H9 (cell line): Measurements from ENCODE around the gene KRT1. TPM values are rescaled to one million over a fixed set of nuclear protein-coding genes. Genes with fewer than 3 reads are reported as not detected.
A peak's percentile ranks its signal among the peaks of the same experiment; 100 is the strongest.

Experiments
- DNase-seq: peaks from one replicate; pipeline ENCODE4 v3.0.0-alpha.2; 2017
- H2AFZ ChIP-seq: one replicate; pipeline ENCODE4 v1.6.1; 2013; ENCODE audit warnings: mild to moderate bottlenecking, low read length, control low read depth, moderate library complexity
- H2AK5ac ChIP-seq: 2 replicates; pipeline ENCODE4 v1.6.1; 2013; ENCODE audit warnings: low read length, control low read depth, mixed read lengths; ENCODE audit not compliant: insufficient read length
- H2BK120ac ChIP-seq: one replicate; pipeline ENCODE4 v1.6.1; 2013; ENCODE audit warnings: low read depth, mild to moderate bottlenecking, low read length, control low read depth, inconsistent platforms; ENCODE audit not compliant: poor library complexity, severe bottlenecking
- H2BK12ac ChIP-seq: 2 replicates; pipeline ENCODE4 v1.6.1; 2013; ENCODE audit warnings: low read length, control low read depth, mixed read lengths, low read depth; ENCODE audit not compliant: insufficient read length
- H2BK15ac ChIP-seq: 2 replicates; pipeline ENCODE4 v1.6.1; 2013; ENCODE audit warnings: low read depth, low read length, control low read depth
- H2BK20ac ChIP-seq: one replicate; pipeline ENCODE4 v1.6.1; 2013; ENCODE audit warnings: low read depth, mild to moderate bottlenecking, low read length, control low read depth, inconsistent platforms; ENCODE audit not compliant: poor library complexity, severe bottlenecking
- H2BK5ac ChIP-seq: 2 replicates; pipeline ENCODE4 v1.6.1; 2013; ENCODE audit warnings: low read length, control low read depth, mixed read lengths; ENCODE audit not compliant: insufficient read length
- H3K14ac ChIP-seq: 2 replicates; pipeline ENCODE4 v1.6.1; 2013; ENCODE audit warnings: low read length, control low read depth; ENCODE audit not compliant: insufficient read depth
- H3K18ac ChIP-seq: 2 replicates; pipeline ENCODE4 v1.6.1; 2013; ENCODE audit warnings: low read depth, mild to moderate bottlenecking, mixed read lengths, low read length, control low read depth; ENCODE audit not compliant: insufficient read length
- H3K23ac ChIP-seq: 2 replicates; pipeline ENCODE4 v1.6.1; 2013; ENCODE audit warnings: low read length, control low read depth, mixed read lengths, low read depth; ENCODE audit not compliant: insufficient read length
- H3K23me2 ChIP-seq: 2 replicates; pipeline ENCODE4 v1.6.1; 2013; ENCODE audit warnings: low read depth, mild to moderate bottlenecking, mixed read lengths, low read length, control low read depth; ENCODE audit not compliant: insufficient read length, poor library complexity, severe bottlenecking
- H3K27ac ChIP-seq: 2 replicates; pipeline ENCODE4 v1.5.1; 2013; ENCODE audit warnings: low read length, control low read depth, mixed read lengths, low read depth; ENCODE audit not compliant: insufficient read length
- H3K27me3 ChIP-seq: 2 replicates; pipeline ENCODE4 v1.6.1; 2013; ENCODE audit warnings: low read length, control low read depth, inconsistent platforms; ENCODE audit not compliant: insufficient read depth
- H3K4ac ChIP-seq: 2 replicates; pipeline ENCODE4 v1.6.1; 2013; ENCODE audit warnings: low read depth, mild to moderate bottlenecking, control low read depth, inconsistent platforms, low read length, moderate library complexity
- H3K4me1 ChIP-seq: 2 replicates; pipeline ENCODE4 v1.6.1; 2013; ENCODE audit warnings: low read length, control low read depth, inconsistent platforms; ENCODE audit not compliant: insufficient read depth
- H3K4me2 ChIP-seq: 2 replicates; pipeline ENCODE4 v1.6.1; 2013; ENCODE audit warnings: low read length, control low read depth, mixed read lengths; ENCODE audit not compliant: insufficient read length, insufficient read depth
- H3K56ac ChIP-seq: 2 replicates; pipeline ENCODE4 v1.6.1; 2013; ENCODE audit warnings: low read depth, mild to moderate bottlenecking, mixed read lengths, low read length, control low read depth; ENCODE audit not compliant: insufficient read length
- H3K79me1 ChIP-seq: 2 replicates; pipeline ENCODE4 v1.6.1; 2013; ENCODE audit warnings: low read depth, mild to moderate bottlenecking, moderate library complexity, low read length, control low read depth, inconsistent platforms; ENCODE audit not compliant: insufficient read depth, poor library complexity, severe bottlenecking
- H3K79me2 ChIP-seq: 2 replicates; pipeline ENCODE4 v1.6.1; 2013; ENCODE audit warnings: low read length, control low read depth, inconsistent platforms; ENCODE audit not compliant: insufficient read depth
- H3K9ac ChIP-seq: 2 replicates; pipeline ENCODE4 v1.6.1; 2013; ENCODE audit warnings: low read length, control low read depth, mixed read lengths; ENCODE audit not compliant: insufficient read length; ENCODE audit errors: extremely low read depth
- H3K9me3 ChIP-seq: one replicate; pipeline ENCODE4 v1.6.1; 2013; ENCODE audit warnings: low read depth, low read length, inconsistent platforms; ENCODE audit not compliant: control insufficient read depth
- H3T11ph ChIP-seq: one replicate; pipeline ENCODE4 v1.6.1; 2013; ENCODE audit warnings: mild to moderate bottlenecking, low read length, control low read depth, inconsistent platforms
- H4K20me1 ChIP-seq: one replicate; pipeline ENCODE4 v1.6.1; 2013; ENCODE audit not compliant: control insufficient read depth, insufficient read length, insufficient read depth
- H4K5ac ChIP-seq: 2 replicates; pipeline ENCODE4 v1.6.1; 2013; ENCODE audit warnings: low read depth, mild to moderate bottlenecking, mixed read lengths, low read length, control low read depth; ENCODE audit not compliant: insufficient read length
- H4K8ac ChIP-seq: replicated peaks from 2 replicates; pipeline ENCODE4 v1.6.1; 2013; ENCODE audit warnings: low read length, control low read depth, mixed read lengths, low read depth; ENCODE audit not compliant: insufficient read length
- H4K91ac ChIP-seq: 2 replicates; pipeline ENCODE4 v1.6.1; 2013; ENCODE audit warnings: low read depth, mild to moderate bottlenecking, moderate library complexity, mixed read lengths, low read length, control low read depth; ENCODE audit not compliant: insufficient read length
- H3K27ac Mint-ChIP-seq, 3 experiments: 2 replicates in 2 of 3; 3 replicates in 1 of 3; pipeline ENCODE4 v1.8.0; 2020 to 2021; ENCODE audit warnings: mixed read lengths in 3 of 3, mild to moderate bottlenecking in 1 of 3, moderate library complexity in 1 of 3
- H3K27me3 Mint-ChIP-seq: 2 replicates; pipeline ENCODE4 v1.8.0; 2021; ENCODE audit warnings: low read depth, mild to moderate bottlenecking, moderate library complexity, mixed read lengths
- H3K36me3 Mint-ChIP-seq, 3 experiments: 2 replicates in 2 of 3; 3 replicates in 1 of 3; pipeline ENCODE4 v1.8.0; 2020 to 2021; ENCODE audit warnings: low read depth in 3 of 3, mixed read lengths in 3 of 3; ENCODE audit not compliant: insufficient read depth in 1 of 3
- H3K4me1 Mint-ChIP-seq, 2 experiments: 2 replicates each; pipeline ENCODE4 v1.8.0; 2020; ENCODE audit warnings: mixed read lengths in 2 of 2
- H3K4me3 Mint-ChIP-seq, 2 experiments: 2 replicates in 1 of 2; 3 replicates in 1 of 2; pipeline ENCODE4 v1.8.0; 2020 to 2021; ENCODE audit warnings: mild to moderate bottlenecking in 2 of 2, mixed read lengths in 2 of 2, moderate library complexity in 1 of 2
- H3K9me3 Mint-ChIP-seq, 2 experiments: 2 replicates in 1 of 2; 3 replicates in 1 of 2; pipeline ENCODE4 v1.8.0; 2020; ENCODE audit warnings: mild to moderate bottlenecking in 2 of 2, mixed read lengths in 2 of 2, moderate library complexity in 1 of 2
- CTCF ChIP-seq: fragments of 200-600 bp; sonication (generic); conservative IDR thresholded peaks from 3 replicates; pipeline ENCODE4 v1.8.0; 2021; ENCODE audit warnings: antibody characterized with exemption, mild to moderate bottlenecking
- WGBS: extraction: QIAGEN DNeasy Blood & Tissue Kit; methylation state at CpG from one replicate; pipeline ENCODE4 v1.1.7; 2013; ENCODE audit warnings: missing lambda C conversion rate, low lambda C conversion rate, mixed read lengths; ENCODE audit not compliant: insufficient read length; ENCODE audit errors: extremely low coverage; 5-methylcytosine and 5-hydroxymethylcytosine counted together
- total RNA-seq: library from RNA; stranded (reverse); gene quantifications from 2 replicates; pipeline ENCODE4 v1.2.1, GENCODE V29; 2021

The KRT1 gene
- total RNA-seq, 1 experiment from 2014 or later = not detected

- WGBS = no CpG with 5 or more reads among the region's 4 CpGs
- no peaks in the 10 kb centered on the region for H3K4me1 ChIP-seq
- H3K23ac ChIP-seq = no peak overlapping the region
- H4K8ac ChIP-seq = no peak overlapping the region
- H3K79me1 ChIP-seq = no peaks in the 10 kb centered on the region
- DNase-seq = peak; percentile 9
- H3K23me2 ChIP-seq = no peaks in the 10 kb centered on the region
- no peak overlapping the region for H2BK12ac ChIP-seq
- no peak overlapping the region for H2AFZ ChIP-seq
- peak overlapping the region; percentile 36 for H4K5ac ChIP-seq
- H3K56ac ChIP-seq = no peak overlapping the region
- no peaks in the 10 kb centered on the region for H3K9me3 Mint-ChIP-seq
- H3K27me3 ChIP-seq = no peaks in the 10 kb centered on the region
- no peak overlapping the region for H3K18ac ChIP-seq
- H3K27ac ChIP-seq = no peak overlapping the region
- H3T11ph ChIP-seq = no peak overlapping the region
- H4K91ac ChIP-seq = no peak overlapping the region
- H3K14ac ChIP-seq = no peak overlapping the region
- H4K20me1 ChIP-seq = no peaks in the 10 kb centered on the region
- no peak overlapping the region for H3K4me3 Mint-ChIP-seq
- H3K79me2 ChIP-seq = no peaks in the 10 kb centered on the region
- H2BK20ac ChIP-seq = no peak overlapping the region
- no peaks in the 10 kb centered on the region for H3K36me3 Mint-ChIP-seq
- H2AK5ac ChIP-seq = no peak overlapping the region
- no peak overlapping the region for H3K9ac ChIP-seq
- no peak overlapping the region for H3K4me2 ChIP-seq
- no peaks in the 10 kb centered on the region for H3K9me3 ChIP-seq
- TF ChIP-seq CTCF = no peak
- H3K27ac Mint-ChIP-seq = no peak overlapping the region
- H2BK120ac ChIP-seq = no peak overlapping the region
- H2BK15ac ChIP-seq = no peak overlapping the region
- H3K4me1 Mint-ChIP-seq = peaks cover 0 to 2% of the 10 kb centered on the region in 2 experiments; a peak in 1 of 4 replicates
- H3K27me3 Mint-ChIP-seq = peaks cover 26% of the 10 kb centered on the region
- no peak overlapping the region for H2BK5ac ChIP-seq
- H3K4ac ChIP-seq = no peak overlapping the region
These were observed 38.7 kb downstream of the KRT1 start for GRCh38 chr12:52641468-52641867.
